K562 (cell line): ENCODE results near the gene CMIP. TPM values are rescaled to one million over a fixed set of nuclear protein-coding genes. Genes with fewer than 3 reads are reported as not detected.

Source experiments
- ETV6 ChIP-seq, 3 experiments: fragments of 150-350 bp in 1 of 3; sonication (generic) in 1 of 3; formaldehyde crosslinking in 1 of 3; IDR thresholded peaks; 2 replicates each; pipeline versions ENCODE4 v1.6.1 to v1.8.0; 2014 to 2022; ENCODE audit warnings: borderline replicate concordance in 2 of 3, low read depth in 2 of 3, antibody characterized with exemption in 1 of 3, low read length in 1 of 3, mild to moderate bottlenecking in 1 of 3, missing genetic modification reagents in 1 of 3
- HOXB6 ChIP-seq: fragments of 250-450 bp; sonication (Bioruptor Pico); IDR thresholded peaks from 2 replicates; pipeline ENCODE4 v1.5.1; 2022; ENCODE audit warnings: mild to moderate bottlenecking, borderline replicate concordance
- POLR3G ChIP-seq: IDR thresholded peaks from 2 replicates; pipeline ENCODE4 v1.6.1; 2011; ENCODE audit not compliant: insufficient read length, insufficient replicate concordance; ENCODE audit errors: extremely low read depth
- polyA plus RNA-seq, 8 experiments: library from polyadenylated mRNA; depleted of rRNA in 4 of 8; stranded (reverse) in 5 of 8; unstranded in 3 of 8; fragments of >200 nt; fragmentation: Nextera tagmentation in 2 of 8; fragmentation: Illumina TruSeq in 1 of 8; extraction: Ambion mirVana in 2 of 8; extraction: Trizol in 1 of 8; gene quantifications; 2 replicates each; pipeline versions ENCODE4 v1.2.1 to v1.2.3, GENCODE V29; 2011 to 2014; ENCODE audit warnings: inconsistent platforms in 1 of 8, missing spikeins in 1 of 8
- total RNA-seq, 7 experiments: library from RNA; depleted of rRNA in 6 of 7; stranded (reverse); fragments of >200 nt in 6 of 7; fragmentation: Illumina TruSeq in 2 of 7; extraction: Trizol in 2 of 7; gene quantifications; 2 replicates each; pipeline versions ENCODE4 v1.2.1 to v1.2.3, GENCODE V29; 2011 to 2021; ENCODE audit warnings: low replicate concordance in 1 of 7
- TF ChIP-seq, protein P1 (sequence below), 2 experiments: fragments of 450-650 bp in 1 of 2; sonication (generic) in 1 of 2; formaldehyde crosslinking in 1 of 2; IDR thresholded peaks; 2 replicates each; pipeline versions ENCODE4 v1.7.1 to v1.9.0; 2016 to 2022; ENCODE audit warnings: inconsistent platforms in 1 of 2, mild to moderate bottlenecking in 1 of 2, missing genetic modification reagents in 1 of 2
- TF ChIP-seq, protein P2 (sequence below), 3 experiments: fragments of 200-800 bp in 1 of 3; sonication (Bioruptor generic) in 1 of 3; sonication (generic) in 1 of 3; formaldehyde crosslinking in 1 of 3; IDR thresholded peaks; 2 replicates each; pipeline versions ENCODE4 v1.6.1 to v1.8.0; 2016 to 2022; ENCODE audit warnings: mild to moderate bottlenecking in 2 of 3, missing compliant biosample characterization in 2 of 3, missing genetic modification characterization in 2 of 3, missing genetic modification reagents in 1 of 3

Gene CMIP
- total and polyA plus RNA-seq, 9 of the 15 experiments (the other 6 are each of a cell fraction or from before 2014, with no cell fraction given), result 0.94 to 82.5 (median 10.3) TPM

GRCh38 chr16:81431554-81432353 is 12.9 kb upstream of the CMIP start (continued):
- TF ChIP-seq, protein P1, sequence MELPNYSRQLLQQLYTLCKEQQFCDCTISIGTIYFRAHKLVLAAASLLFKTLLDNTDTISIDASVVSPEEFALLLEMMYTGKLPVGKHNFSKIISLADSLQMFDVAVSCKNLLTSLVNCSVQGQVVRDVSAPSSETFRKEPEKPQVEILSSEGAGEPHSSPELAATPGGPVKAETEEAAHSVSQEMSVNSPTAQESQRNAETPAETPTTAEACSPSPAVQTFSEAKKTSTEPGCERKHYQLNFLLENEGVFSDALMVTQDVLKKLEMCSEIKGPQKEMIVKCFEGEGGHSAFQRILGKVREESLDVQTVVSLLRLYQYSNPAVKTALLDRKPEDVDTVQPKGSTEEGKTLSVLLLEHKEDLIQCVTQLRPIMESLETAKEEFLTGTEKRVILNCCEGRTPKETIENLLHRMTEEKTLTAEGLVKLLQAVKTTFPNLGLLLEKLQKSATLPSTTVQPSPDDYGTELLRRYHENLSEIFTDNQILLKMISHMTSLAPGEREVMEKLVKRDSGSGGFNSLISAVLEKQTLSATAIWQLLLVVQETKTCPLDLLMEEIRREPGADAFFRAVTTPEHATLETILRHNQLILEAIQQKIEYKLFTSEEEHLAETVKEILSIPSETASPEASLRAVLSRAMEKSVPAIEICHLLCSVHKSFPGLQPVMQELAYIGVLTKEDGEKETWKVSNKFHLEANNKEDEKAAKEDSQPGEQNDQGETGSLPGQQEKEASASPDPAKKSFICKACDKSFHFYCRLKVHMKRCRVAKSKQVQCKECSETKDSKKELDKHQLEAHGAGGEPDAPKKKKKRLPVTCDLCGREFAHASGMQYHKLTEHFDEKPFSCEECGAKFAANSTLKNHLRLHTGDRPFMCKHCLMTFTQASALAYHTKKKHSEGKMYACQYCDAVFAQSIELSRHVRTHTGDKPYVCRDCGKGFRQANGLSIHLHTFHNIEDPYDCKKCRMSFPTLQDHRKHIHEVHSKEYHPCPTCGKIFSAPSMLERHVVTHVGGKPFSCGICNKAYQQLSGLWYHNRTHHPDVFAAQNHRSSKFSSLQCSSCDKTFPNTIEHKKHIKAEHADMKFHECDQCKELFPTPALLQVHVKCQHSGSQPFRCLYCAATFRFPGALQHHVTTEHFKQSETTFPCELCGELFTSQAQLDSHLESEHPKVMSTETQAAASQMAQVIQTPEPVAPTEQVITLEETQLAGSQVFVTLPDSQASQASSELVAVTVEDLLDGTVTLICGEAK (IDR thresholded peaks at IDR 0.05), result peak; percentile 89
- TF ChIP-seq, protein P1 (CRISPR knock-in tag; IDR thresholded peaks at IDR 0.05), result peak; percentile 85
- TF ChIP-seq POLR3G (no peak), ETV6 (IDR thresholded peaks at IDR 0.05; ENCODE audit: borderline replicate concordance in 1 of 2, low read depth in 2 of 2, low read length in 1 of 2) (no peak), ETV6 (CRISPR knock-in tag; IDR thresholded peaks at IDR 0.05; ENCODE audit: borderline replicate concordance) (no peak), HOXB6 (CRISPR knock-in tag) (no peak)
- TF ChIP-seq, protein P2, sequence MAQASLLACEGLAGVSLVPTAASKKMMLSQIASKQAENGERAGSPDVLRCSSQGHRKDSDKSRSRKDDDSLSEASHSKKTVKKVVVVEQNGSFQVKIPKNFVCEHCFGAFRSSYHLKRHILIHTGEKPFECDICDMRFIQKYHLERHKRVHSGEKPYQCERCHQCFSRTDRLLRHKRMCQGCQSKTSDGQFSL (CRISPR knock-in tag; IDR thresholded peaks at IDR 0.05), result 0 out of 2 replicates have a peak, but pooled peaks have one; percentile 51
- TF ChIP-seq, protein P2 (tag; IDR thresholded peaks at IDR 0.05), result no peak
